ENCODE results near the gene TFIP11. TPM values are rescaled to one million over a fixed set of nuclear protein-coding genes. Genes with fewer than 3 reads are reported as not detected.
A peak's percentile ranks its signal among the peaks of the same experiment; 100 is the strongest.

Gene TFIP11
- total and polyA plus RNA-seq, 2 of the 8 experiments (the other 6 are each of a cell fraction or from before 2014, with no cell fraction given), result 18.1 to 28.3 TPM

DNA sequence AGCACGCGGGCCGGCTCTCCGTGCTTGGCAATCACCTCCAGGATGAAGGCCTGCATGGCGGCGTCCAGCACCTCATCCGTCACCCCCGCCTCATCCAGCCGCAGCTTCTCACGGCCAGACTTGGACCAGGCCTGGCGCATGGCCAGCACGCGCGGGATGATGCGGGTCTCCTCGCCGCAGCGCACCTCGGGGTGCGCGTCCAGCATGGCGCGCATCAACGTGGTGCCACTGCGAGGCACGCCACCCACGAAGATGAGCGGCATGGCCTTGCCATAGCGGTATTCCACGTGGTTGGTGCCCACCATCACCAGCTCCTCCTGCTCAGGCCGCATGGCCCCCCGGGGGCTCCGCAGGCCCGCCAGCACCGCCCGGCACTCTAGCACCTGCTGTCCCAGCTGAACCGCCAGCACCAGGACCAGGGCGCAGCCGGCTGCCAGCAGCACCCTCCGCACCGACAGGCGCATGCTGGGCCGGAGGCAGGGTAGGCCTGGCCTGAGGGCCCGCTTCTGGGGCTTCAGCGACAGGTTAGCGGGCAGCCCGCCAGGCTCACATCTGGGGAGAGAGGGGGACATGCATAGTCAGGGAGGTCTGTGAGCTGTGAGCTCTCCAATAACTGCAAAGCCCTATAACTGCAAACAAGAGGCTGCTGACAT is 29.0 kb upstream of the TFIP11 start:
- no peak overlapping the region for H2AFZ ChIP-seq (ENCODE audit: low read length)
- no peak overlapping the region for H2BK120ac ChIP-seq (replicated peaks; ENCODE audit: low read depth, low read length)
- H3K4ac ChIP-seq (replicated peaks; ENCODE audit: insufficient read length, low read depth, low read length), result no peak overlapping the region
- H4K8ac ChIP-seq (ENCODE audit: extremely low read depth, insufficient read depth, low read length), result peak overlapping the region; percentile 32; the same call in 1 of the 2 replicates
- DNase-seq (ENCODE audit: low read depth in 1 of 2, low spot score in 2 of 2) (no peak), FAIRE-seq (no peak)
- peaks cover 2 to 14% of the 10 kb centered on the region in 2 experiments for H4K20me1 ChIP-seq (replicated peaks in 1 of 2; ENCODE audit: control insufficient read depth in 1 of 2, insufficient read depth in 2 of 2, low read length in 2 of 2)
- no peak overlapping the region for H3K9ac ChIP-seq (replicated peaks in 1 of 4; ENCODE audit: extremely low read depth in 1 of 4, low read depth in 3 of 4, low read length in 3 of 4)
- H2BK20ac ChIP-seq (ENCODE audit: low read length), result no peak overlapping the region
- no peak overlapping the region for H3K4me3 ChIP-seq (ENCODE audit: extremely low read depth in 1 of 4, insufficient read depth in 2 of 4, low read depth in 3 of 4, low read length in 4 of 4)
- no peak overlapping the region for H2BK15ac ChIP-seq (ENCODE audit: low read length)
- TF ChIP-seq EZH2 (IDR thresholded peaks at IDR 0.05; ENCODE audit: low read depth, low read length, severe bottlenecking) (no peak), CREB1 (IDR thresholded peaks at IDR 0.05) (no peak), SIN3A (conservative IDR thresholded peaks at IDR 0.05 in 1 of 2, IDR thresholded peaks at IDR 0.05 in 1 of 2; ENCODE audit: low read depth in 1 of 2, low read length in 2 of 2) (no peak)
- peaks cover 16% of the 10 kb centered on the region for H3K79me1 ChIP-seq (ENCODE audit: low read depth, low read length)
- no peak overlapping the region for H3K23ac ChIP-seq (ENCODE audit: insufficient read length)
- peaks cover 5 to 32% (median 17%) of the 10 kb centered on the region in 4 experiments for H3K36me3 ChIP-seq (ENCODE audit: control insufficient read depth in 2 of 4, insufficient read depth in 4 of 4, low read length in 3 of 4)
- H2BK12ac ChIP-seq (ENCODE audit: low read depth, low read length), result no peak overlapping the region
- no peak overlapping the region for H4K91ac ChIP-seq (replicated peaks; ENCODE audit: insufficient read length, low read length)
- H3K27me3 ChIP-seq (replicated peaks in 1 of 4; ENCODE audit: control insufficient read depth in 3 of 4, extremely low read depth in 1 of 4, insufficient read depth in 3 of 4, low read length in 3 of 4), result no peaks in the 10 kb centered on the region
- ChIA-PET CTCF (ENCODE audit: partially characterized antibody) (interaction anchor here (0.7 to 1.1 kb wide), 2 partner anchors 21 to 43 kb away, joined by 3 to 5 read pairs; no protein-coding TSS in a partner anchor), POLR2A (ENCODE audit: partially characterized antibody) (interaction anchor here (1.0 to 1.1 kb wide), 2 partner anchors 32 to 39 kb away, joined by 3 read pairs; no protein-coding TSS in a partner anchor)
- H3K79me2 ChIP-seq (ENCODE audit: control insufficient read depth in 1 of 2, insufficient read depth in 2 of 2, low read length in 2 of 2), result peaks cover 0 to 40% of the 10 kb centered on the region in 2 experiments; a peak in 2 of 4 replicates
- H4K5ac ChIP-seq (ENCODE audit: insufficient read length, low read depth, low read length), result no peak overlapping the region
- no peak overlapping the region for H2AK5ac ChIP-seq (ENCODE audit: low read depth, low read length)
- H3K14ac ChIP-seq (ENCODE audit: insufficient read length), result no peak overlapping the region
- no peak overlapping the region for H3K56ac ChIP-seq (replicated peaks; ENCODE audit: insufficient read length, low read depth, low read length)
- no peaks in the 10 kb centered on the region; a peak in 1 of 7 replicates for H3K4me1 ChIP-seq (replicated peaks in 1 of 4; ENCODE audit: control insufficient read depth in 3 of 4, insufficient read depth in 4 of 4, low read length in 3 of 4)
- H3K9me3 ChIP-seq (ENCODE audit: insufficient read depth in 2 of 2, low read depth in 1 of 2, low read length in 1 of 2), result no peaks in the 10 kb centered on the region
- H3K23me2 ChIP-seq (ENCODE audit: low read depth, low read length), result no peaks in the 10 kb centered on the region
- H2BK5ac ChIP-seq (ENCODE audit: low read depth, low read length), result no peak overlapping the region
- no peak overlapping the region for H3K27ac ChIP-seq (ENCODE audit: low read depth, low read length)
- no peak overlapping the region for H3K4me2 ChIP-seq (ENCODE audit: insufficient read depth in 1 of 2, low read depth in 2 of 2, low read length in 2 of 2)
- 95% methylated on average over 47 of the region's 47 CpGs; no CpG with 5 or more reads in 1 of the 2 experiments for WGBS, 2 experiments (ENCODE audit: extremely low coverage in 1 of 2, insufficient coverage in 1 of 2, insufficient read length in 1 of 2, insufficient replicate concordance in 2 of 2, low coverage in 1 of 2, low lambda C conversion rate in 2 of 2, missing lambda C conversion rate in 1 of 2)
- no peak overlapping the region for H3K18ac ChIP-seq (ENCODE audit: extremely low read depth, low read length)
